Dermis microvascular lymphatic vessel endothelial cell (primary cell): ENCODE measurements around the gene OLIG1. TPM values are rescaled to one million over a fixed set of nuclear protein-coding genes. Genes with fewer than 3 reads are reported as not detected.

Experiments used
- DNase-seq, 2 donors: peaks; one replicate each; pipeline versions ENCODE4 v3.0.0 to v3.0.0-alpha.2; 2010; ENCODE audit warnings: low read depth in 2 of 2
- total RNA-seq: library from RNA; depleted of rRNA; stranded (reverse); fragments of >200 nt; gene quantifications from 2 replicates; pipeline ENCODE4 v1.2.1, GENCODE V29; 2014

The OLIG1 gene
- total RNA-seq, 1 donor from 2014 or later, result not detected

DNA sequence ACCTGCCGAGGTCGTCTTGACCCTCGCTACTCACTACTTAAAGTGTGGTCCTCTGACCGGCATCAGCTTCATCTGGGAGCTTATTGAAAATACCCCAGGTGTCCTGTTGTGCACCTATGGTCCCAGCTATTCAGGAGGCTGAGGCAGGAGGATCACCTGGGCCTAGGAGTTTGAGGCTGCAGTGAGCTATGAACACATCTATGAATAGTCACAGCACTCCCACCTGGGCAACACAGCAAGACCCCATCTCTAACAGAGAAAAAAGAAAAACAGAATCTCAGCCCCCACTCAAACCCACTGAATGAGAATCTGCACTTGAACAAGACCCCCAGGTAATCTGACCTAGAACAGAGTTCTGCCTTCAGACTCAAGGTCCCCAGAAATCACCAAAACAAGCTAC, 8.7 kb upstream of the OLIG1 start:
- no peak for DNase-seq

DNA sequence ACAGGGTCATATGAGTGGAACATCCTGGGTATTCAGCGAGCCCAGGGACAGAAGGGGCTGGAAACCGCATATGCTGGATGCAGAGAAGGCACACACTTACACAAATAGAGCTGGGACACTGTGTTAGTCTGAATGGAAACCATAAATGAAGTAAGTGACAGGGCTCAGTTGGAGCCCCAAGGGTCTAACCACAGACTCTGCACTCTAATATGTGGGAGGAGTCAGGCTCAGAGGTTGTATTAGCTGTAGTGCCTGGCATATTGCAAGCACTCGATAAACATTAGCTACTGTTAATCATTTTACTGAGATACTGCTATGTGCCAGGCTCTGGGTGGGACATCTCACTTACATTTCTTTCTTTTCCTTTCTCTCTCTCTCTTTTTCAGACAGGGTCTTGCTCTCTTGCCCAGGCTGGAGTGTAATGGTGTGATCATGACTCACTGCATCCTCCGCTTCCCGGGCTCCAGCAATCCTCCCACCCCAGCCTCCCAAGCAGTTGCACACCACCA, 6.5 kb upstream of the OLIG1 start:
- no peak for DNase-seq

DNA sequence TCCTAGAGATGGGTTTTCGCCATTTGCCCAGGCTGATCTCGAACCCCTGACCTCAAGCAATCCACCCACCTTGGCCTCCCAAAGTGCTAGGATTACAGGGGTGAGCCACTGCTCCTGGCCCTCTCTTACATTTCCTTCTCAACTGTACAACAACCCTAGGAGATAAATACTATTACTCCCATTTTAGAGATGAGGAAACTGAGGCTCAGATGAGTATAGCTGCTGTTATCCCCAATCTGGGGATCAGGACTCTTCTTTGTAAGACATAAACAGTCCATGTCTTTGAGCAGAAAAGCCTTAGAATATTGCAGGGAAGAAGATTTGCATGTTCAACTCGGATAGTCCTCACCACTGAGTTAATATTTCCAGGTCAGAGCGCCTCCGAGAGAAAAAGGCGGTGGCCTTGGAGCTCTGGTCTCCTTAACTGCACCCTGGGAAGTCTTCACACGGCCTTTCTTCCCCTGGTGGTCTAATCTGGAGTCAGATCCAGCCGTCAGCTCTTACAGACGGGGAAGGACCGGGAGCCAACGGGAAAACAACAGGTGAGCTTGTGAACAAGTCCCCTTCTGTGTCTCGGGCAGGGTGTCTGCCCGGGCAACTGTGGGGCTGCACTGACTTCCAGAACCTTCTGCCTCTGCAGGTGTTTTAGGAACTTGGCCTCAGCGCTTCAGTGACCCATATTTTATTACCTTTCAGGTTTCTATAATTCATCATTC, 5.9 kb upstream of the OLIG1 start:
- DNase-seq, result no peak

DNA sequence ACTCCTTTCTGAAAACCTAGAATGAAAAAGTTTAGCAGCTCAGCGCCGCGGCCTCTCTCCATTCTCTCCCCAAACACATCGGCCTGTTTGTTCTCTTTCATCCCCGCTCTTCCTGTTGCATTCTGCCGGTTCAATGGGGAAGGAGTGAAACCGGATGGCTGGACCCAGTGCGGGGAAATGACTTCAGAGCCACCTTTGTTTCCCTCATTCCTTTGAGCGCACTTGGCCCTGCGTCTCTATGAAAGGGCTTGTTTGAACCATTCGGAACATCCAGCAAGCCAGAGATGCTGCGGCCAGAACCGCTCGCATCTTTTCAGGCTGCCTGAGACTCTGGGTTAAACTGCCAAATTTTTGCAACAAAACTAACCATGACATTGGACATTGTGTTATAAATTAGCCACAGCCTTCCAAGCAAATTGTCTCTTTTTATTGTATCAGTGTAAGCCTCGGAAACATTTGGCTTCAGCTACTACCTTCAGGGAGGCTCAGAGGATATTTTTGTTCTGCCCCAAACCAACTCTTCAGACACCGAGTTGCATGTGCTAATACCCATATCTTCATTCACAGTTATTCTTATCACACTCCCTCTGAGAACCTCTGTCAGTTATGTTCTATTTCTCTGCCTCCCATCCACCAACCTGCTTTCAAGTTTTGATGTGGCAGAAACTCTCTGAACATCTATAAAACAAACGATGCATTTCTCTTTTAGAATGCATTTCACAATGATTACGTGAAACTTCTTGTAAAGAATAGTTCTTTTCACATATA, 5.1 kb upstream of the OLIG1 start:
- no peak for DNase-seq

DNA sequence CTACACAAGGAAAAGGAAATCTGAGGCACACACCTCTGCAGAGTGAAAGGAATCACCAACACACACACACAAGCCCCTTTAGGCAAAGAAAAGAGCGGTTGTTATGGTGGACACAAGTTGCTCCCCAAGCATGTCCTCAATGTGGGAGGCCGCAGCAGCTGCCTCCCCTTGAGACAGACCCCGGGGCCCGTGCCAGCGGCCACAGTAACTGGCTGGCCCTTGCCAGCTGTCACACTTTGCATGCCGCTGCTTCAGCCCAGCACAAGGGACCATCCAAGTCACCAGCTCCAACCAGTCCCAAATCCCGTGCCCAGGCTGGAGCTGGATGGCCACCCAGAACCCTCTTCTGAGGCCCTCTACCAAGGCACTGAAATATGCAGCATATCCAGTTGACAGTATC, 2.9 kb upstream of the OLIG1 start:
- DNase-seq, result no peak

DNA sequence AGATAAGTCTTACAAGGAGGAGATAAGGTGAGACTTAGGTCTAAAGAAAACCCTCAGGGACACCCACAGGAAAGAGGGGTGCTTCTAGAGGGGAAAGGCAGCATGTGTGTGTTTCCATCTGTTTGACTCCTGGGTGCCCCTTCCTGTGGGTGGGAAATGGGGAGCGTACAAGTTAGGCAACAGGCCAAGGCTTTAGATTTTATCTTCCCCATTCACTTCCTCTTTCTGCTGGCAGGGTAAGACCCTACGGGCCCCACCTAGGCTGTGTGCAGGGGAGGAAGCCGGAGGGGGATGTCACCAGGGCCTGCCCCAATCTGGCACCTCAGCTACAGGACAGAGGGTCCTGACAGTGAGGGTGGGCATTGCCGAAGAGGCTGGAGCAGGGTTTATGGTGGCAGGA, 2.5 kb upstream of the OLIG1 start:
- DNase-seq, result no peak

DNA sequence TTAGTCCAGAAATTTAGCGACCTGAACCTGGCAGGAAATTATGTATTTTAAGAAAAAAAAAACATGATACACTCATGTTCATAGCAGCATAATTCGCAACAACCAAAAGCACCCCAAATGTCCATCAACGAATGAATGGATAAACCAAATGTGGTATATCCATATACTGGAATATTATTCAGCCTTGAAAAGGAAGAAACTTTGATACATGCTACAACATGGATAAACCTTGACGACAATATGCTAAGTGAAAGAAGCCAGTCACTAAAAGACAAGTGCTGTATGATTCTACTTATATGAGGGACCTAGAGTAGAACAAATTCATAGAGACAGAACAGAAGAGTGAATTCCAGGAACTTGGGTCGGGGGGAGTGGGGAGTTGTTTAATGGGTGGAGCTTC, 698 bp upstream of the OLIG1 start:
- no peak for DNase-seq

DNA sequence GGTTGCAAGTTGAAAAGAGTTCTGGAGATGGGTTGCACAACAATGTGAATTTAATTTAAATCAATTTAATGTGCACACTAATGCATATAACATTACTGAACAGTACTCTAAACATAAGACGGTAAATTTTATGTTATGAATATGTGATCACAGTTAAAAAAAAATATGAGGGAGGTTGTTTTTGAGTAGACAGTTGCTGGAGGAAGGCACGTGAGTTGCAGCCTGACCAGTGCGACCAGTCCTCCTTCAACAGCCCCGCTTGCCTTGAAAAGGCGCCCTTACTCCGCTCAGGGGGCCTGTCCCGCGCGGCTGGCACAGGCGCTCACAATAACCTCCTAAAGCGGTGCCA, 322 bp upstream of the OLIG1 start:
- no peak for DNase-seq

DNA sequence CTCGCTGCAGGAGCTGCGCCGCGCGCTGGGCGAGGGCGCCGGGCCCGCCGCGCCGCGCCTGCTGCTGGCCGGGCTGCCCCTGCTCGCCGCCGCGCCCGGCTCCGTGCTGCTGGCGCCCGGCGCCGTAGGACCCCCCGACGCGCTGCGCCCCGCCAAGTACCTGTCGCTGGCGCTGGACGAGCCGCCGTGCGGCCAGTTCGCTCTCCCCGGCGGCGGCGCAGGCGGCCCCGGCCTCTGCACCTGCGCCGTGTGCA, 730 bp downstream of the OLIG1 start:
- DNase-seq, result no peak

DNA sequence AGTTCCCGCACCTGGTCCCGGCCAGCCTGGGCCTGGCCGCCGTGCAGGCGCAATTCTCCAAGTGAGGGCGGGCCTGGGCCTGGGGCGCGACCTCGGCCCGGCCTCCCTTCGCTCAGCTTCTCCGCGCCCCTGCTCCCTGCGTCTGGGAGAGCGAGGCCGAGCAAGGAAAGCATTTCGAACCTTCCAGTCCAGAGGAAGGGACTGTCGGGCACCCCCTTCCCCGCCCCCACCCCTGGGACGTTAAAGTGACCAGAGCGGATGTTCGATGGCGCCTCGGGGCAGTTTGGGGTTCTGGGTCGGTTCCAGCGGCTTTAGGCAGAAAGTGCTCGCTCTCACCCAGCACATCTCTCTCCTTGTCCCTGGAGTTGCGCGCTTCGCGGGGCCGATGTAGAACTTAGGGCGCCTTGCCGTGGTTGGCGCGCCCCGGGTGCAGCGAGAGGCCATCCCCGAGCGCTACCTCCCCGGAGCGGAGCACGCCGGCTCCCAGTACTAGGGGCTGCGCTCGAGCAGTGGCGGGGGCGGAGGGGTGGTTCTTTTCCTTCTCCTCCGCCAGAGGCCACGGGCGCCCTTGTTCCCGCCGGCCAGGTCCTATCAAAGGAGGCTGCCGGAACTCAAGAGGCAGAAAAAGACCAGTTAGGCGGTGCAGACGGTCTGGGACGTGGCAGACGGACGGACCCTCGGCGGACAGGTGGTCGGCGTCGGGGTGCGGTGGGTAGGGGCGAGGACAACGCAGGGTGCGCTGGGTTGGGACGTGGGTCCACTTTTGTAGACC, 1.2 kb downstream of the OLIG1 start:
- DNase-seq, result no peak

DNA sequence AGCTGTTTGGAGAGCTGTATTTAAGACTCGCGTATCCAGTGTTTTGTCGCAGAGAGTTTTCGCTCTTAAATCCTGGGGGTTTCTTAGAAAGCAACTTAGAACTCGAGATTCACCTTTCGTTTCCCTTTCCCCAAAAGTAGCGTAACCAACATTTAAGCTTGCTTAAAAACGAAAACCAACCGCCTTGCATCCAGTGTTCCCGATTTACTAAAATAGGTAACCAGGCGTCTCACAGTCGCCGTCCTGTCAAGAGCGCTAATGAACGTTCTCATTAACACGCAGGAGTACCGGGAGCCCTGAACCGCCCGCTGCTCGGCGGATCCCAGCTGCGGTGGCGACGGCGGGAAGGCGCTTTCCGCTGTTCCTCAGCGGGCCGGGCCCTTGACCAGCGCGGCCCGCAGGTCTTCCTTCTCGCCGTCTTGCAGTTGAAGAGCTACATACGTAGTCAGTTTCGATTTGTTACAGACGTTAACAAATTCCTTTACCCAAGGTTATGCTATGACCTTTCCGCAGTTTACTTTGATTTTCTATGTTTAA, 1.9 kb downstream of the OLIG1 start:
- DNase-seq, result no peak

DNA sequence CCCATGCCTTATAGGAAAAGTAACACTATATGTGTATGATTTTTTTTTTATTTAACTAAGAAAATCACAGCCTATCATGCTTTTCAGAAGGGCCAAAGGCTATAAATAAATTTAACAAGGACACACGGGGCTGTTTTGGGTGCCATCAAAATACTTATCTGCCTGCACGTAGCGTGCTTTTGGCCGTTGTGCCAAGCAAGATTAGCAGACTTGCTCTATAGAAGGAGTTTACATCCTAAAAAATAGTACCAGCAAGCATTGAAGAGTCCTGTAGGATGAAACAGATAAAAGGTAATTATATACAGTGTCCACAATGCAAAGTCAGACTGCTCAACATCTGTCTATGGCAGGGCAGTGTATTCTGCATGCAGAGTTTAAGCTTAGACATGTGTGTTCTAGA, 3.7 kb downstream of the OLIG1 start:
- no peak for DNase-seq

DNA sequence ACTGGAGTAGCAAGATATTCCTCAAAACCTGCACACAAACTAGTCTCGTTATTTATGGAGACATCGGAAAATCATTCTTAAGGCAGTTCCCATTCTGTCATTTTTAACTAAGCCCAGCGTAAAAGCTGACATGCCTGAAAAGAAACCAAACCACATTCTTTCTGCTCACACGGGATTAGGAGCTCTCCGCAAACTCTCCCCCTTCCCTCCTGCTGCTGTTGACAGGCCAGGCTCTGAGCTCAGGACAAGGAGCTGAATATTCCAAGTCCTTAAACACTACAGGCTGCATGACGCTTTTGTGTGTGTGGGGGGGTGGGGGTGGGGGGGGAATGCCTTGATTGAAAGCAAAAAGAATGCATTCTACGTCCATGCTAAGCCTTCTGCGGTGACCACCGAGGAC, 5.2 kb downstream of the OLIG1 start:
- no peak for DNase-seq

DNA sequence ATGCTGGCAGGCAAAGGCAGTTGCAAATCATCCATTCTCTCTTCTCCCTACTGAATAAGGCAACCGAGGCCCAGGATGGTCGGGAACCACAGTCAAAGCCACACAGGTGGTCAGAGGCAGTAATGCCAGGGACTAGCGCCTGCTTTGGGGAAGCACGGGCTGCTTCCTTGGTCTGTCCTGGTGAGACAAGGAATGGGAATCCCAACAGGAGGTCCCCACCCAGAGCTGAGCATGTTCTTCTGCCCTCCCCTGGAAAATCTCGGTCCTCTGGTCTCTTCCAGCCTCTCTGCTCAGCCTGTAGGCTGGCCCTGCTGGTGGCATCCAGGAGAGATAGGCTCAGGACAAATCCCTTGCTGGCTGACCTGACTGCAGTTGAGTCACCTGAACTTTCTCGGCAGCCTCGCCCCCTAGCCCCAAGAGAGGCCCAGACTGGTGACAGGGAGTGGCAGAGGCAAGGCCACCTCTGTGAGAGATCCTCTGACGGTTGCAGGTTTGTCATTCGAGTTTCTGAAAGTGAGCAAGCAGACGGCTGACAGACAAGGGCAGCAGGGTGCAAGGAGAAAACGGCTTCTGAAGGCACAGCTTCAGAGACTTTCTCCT, 5.8 kb downstream of the OLIG1 start:
- no peak for DNase-seq

DNA sequence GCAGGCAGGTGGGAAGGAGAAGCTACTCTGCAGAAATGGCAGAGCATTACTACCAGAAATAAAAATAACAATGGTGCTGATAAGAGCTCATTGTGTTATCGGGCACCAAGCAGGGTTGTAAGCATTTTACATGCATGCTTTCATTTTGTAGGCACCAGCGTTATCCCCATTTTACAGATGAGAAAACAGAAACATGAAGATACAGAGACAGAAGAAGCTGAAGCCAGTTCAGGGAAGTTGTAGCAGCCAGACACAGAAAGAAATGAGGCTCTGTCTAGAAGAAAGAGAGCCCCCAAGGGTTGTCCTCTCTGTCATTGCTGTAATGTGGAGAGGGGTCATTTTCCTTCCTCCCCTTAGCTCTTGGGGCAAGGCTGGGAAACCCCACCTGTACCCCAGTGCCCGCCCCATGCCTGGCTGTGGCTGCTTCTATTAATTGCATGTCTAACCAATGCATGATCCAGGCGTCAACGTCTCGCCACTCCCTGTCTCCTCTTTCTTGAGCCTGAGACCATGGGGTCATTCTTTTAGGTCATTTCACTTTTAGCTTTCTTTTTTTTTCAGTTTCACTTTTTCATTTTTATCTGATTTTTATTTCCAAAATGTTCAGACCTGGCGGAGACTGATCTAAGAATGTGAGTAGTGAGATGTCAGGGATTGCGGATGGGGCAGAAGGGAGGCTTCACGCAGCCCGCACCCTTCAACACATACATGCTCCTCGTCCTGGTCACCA, 6.8 kb downstream of the OLIG1 start:
- no peak for DNase-seq

DNA sequence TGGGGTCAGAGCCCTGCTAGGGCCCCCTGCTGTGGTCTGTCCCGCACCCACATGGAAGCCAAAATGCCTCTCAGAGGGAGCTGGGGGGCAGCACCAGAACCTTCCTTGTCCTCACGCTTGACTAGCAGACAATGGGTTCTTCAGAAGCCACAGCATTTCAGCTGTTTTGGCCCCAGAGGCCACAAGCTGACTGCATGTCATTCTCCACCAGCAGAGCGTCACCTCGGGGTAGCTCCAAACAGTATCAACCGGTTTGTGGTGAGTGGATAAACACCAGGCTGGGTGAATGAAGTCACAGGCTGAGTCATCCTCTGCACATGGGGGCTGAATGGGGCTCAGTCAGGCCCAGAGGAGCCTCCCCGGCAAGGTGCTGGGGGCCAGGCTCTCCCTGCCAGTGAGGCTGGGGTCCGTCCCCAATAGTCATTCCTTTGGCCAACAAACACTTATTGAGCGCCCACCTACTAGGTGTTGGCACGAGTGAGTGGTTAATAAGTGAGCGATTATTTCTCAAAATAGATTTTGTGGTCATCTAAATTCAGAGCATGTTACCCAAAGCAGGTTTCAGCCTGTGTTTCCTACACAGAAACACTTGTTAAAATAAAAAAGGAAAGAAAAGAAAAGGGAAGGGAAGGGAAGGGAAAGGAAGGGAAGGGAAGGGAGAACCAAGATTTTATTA, 9.1 kb downstream of the OLIG1 start:
- DNase-seq, result no peak

DNA sequence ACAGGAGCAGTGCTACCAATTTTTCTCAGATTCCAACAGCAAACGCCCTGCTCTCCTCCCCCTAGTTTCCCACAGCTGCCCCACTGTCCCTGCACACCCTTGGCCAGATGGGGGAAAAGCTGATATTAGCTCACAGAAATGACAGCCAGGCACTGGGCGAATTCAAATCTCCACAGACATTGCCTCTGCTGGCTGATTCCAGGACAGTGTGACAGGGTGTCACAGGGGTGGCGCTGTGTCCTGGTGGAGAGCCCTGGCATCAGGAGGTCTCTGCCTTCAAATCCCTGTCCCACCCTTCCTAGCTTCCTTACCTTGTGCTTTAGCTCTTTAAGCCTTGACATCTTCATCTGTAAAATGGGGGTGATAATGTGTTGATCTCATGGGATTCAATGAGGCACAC, 10.4 kb downstream of the OLIG1 start:
- DNase-seq, result no peak

DNA sequence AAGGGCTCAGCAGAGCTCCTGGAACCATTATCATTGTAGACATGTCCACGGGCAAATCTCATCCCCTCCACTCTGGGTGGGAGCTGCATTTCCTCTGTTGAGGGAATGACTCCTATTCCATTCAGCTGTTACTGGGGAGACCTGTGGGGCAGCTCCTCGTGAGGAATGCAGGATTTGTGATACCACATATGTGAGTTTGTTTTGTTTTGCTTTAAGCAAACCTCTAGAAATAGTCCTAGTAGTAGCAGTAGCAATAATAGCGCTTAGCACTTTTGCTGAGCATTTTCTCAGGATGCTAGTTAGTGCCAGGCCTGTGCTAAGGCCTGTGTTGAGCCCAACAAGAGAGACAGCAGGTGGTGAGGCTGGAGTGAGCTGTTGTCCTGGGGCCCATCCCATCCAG, 10.8 kb downstream of the OLIG1 start:
- DNase-seq, result no peak

DNA sequence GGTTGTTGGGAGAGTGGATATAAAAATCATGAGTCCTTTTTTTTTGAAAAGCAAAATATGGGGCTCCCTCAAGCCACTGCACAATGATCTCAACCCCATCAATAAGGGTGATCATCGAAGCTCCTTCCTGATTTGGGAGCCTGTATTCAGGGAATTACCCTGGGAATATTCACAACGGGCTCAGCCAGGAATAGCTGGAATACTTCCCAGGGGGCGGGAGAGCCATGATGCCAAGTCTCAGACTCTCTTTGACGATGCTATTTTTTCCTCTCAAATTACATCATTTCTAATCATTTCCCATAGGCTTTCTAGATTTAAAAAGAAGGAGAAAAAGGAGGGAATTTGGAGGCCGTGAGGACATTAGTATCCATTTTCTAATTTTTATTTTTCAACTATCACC, 18.4 kb downstream of the OLIG1 start:
- no peak for DNase-seq

DNA sequence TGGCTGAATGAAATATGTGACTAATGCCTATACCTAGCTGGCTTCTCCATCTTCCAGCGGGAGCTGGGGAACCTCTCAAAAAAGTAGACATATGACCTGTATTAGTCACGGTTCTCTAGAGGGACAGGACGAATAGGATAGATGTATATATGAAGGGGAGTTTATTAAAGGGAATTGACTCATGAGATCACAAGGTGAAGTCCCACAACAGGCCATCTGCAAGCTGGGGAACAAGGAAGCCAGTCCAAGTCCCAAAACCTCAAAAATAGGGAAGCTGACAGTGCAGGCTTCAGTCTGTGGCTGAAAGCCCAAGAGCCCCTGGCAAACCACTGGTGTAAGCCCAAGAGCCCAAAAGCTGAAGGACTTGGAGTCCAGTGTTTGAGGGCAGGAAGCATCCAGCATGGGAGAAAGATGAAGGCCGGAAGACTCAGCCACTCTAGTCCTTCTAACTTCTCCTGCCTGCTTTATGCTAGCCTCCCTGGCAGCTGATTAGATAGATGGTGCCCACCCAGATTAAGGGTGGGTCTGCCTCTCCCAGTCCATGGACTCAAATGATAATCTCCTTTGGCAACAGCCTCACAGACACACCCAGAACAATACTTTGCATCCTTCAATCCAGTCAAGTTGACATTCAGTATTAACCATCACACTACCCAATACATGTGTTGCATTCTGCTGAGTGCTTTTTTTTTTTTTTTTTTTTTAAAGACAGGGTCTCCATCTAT, 19.6 kb downstream of the OLIG1 start:
- DNase-seq, result no peak
